COR-L47 (cell line): ENCODE measurements around the gene ADGRB3.
"Not testable (repeated sequence)": the region's sequence is repeated elsewhere in the genome, so short reads cannot be mapped to it uniquely, and the experiment has no call there.

Experiments
- DNase-seq: peaks from one replicate; lab custom pipeline; 2025; lab: John Stamatoyannopoulos, UW

ADGRB3 gene

DNA sequence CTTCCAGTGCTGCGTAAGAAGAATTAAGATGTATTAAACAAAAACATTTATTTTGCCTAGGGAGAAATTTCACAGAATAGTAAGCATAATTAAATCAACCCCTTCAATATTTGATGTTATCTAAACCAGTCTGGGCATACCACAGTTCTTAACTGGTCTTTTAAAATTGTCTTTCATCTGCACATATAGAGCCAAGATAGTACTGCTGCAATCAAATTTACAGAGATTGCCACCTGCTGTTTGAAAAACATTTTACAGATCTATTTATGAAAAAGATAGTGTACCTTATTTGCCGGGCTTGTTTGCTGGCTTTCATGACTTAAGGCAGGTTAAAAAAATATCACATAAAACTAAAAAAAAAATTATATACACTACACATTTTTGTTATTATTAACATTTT lies 323.2 kb downstream of the ADGRB3 start:
- DNase-seq = peak; percentile 28

DNA sequence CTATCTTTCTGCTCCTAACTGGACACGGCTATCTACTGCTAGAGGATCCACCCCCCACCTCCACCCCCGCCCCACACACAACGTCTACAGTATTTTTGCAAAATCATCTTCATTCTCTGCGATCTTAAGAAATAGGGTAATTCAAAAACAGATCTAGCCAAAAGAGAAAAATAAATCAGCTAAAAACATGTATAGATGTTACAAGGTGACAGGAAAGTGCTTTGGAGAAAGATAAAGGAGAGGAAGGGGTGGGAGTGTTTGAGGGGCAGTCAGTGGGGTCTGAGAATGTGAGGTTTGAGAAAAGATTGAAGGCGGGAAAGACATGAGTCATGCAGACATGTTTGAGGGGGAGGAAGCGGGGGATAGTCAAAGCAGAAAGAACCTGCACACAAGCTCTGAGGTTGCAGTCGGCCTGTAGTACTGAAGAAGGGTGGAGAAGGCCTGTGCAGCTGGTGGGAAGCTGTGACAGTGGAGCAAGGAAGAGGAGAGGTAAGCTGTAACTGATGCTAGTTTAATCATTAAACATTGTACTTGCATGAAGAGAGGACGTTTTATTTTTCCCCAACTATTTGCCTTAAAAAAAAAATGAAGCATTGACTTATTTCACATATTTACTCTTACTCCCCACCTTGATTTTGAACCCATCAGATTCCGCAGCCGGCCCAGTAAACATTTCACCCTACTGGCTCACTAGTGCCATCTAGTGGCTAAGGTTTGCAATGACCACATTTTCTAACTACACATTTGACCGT lies 332.6 kb downstream of the ADGRB3 start:
- peak; percentile 63 for DNase-seq

DNA sequence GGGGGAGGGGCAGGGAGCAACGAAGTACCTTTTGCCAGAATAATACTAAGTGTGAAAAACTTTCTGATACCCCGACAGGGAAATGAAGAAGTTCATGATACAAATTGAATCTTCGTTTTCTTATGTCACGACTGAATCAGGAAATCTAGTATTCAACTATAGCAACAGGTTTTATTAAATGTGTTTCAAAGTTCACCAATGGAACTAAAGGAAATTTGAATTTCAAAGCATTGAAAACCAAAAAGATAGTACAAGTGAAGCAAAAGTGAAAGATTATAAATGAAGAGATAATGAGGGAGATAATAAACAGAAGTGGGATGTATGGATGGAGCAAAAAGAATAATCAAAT lies 333.2 kb downstream of the ADGRB3 start:
- no peak for DNase-seq

DNA sequence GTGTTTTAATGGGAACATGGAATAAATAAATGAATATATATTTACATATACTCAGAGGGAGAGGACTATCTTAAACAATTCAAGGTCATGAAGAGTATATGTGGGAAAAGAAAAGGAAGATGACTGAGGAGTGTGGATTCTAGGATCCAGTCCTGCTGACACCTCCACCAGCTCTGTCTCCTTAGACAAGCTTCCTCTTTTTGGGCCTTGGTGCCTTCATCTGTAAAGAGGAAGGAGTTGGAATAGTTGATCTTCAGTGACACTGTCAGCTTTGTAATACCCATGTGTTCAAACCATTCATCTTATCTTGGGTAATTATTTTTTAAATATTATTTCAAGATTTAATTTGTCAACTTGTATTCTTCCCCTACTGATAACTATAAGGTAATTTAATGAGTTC lies 338.0 kb downstream of the ADGRB3 start:
- no peak for DNase-seq

DNA sequence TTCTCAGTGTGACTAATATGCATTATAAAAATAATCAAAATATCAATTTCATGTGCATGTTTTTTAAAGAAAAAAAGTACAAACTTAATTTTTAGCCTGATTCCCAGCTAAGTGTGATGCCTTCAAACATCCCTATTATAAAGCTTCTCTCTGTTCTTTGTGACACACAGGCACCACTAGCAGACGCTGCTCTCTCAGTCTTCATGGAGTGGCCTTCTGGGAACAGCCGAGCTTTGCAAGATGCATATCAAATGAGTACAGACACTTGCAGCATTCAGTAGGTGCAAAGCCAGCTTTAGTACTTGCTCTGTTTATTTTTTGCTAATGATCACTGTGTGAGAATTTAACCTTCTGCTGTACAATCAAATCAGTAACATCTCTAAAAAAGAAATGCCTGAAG lies 340.0 kb downstream of the ADGRB3 start:
- DNase-seq = peak; percentile 24

DNA sequence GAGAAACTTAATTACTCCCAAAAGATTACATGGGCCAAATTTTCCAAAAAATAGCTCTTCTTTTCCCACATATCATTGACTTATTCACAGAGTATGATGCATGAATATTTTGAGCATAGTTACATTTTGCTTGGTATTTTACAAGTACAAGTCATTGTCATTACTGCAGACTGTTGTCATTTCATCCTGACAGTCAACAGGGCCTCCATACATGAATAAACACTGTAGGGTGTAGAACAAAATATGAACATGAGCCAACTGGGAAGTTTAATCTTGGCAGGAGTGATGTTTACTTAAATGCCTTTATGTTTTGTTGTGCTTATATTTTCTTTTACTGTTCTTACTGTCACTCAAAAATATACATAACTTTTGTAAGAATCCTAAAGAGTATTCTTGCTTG lies 340.7 kb downstream of the ADGRB3 start:
- peak; percentile 27 for DNase-seq

DNA sequence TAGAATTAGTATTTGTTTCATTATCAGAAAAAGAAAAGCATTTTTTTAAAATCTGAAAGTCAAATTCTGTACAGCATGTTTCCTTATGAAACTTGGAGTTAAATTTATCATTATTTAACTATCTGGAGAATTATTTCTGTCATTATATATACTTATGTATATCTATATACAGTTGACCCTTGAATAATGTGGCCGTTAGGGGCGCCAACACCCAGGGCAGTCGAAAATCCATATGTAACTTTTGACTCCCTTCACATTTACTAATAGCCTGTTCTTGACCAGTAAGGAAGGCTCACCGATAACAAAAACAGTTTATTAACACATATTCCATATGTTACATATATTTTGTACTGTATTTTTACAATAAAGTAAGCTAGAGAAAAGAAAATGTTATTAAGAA lies 341.2 kb downstream of the ADGRB3 start:
- DNase-seq = no peak

DNA sequence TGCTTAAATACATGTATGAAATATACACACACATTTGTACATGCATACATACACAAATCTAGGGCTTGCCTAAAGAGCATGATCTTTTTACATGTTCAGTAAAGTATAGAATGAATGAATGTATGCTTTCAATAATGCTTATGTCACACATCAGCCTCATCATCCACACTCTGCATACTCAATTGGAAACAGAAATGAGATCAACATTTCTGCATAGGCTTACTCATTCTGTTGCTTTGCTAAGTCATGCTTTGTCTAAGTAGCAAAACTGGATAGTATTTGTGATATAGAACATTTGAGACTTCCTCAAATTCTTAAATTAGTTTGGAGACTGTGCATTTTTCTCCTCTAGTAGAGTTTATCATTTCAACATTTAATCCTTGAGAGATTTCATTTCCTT lies 343.3 kb downstream of the ADGRB3 start:
- no peak for DNase-seq

DNA sequence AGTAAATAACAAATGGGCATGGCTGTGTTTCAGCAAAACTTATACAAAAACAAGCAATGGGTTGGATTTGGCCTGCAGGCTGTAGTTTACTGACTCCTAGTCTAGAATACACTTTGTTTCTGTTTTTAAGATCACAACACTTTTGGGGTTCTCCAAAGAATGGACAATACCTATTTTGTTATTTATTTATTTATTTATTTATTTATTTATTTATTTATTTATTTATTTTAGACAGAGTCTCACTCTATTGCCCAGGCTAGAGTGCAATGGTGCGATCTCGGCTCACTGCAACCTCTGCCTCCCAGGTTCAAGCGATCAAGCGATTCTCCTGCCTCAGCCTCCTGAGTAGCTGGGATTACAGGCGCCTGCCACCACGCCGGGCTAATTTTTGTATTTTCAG lies 346.6 kb downstream of the ADGRB3 start:
- DNase-seq = not testable (repeated sequence)

DNA sequence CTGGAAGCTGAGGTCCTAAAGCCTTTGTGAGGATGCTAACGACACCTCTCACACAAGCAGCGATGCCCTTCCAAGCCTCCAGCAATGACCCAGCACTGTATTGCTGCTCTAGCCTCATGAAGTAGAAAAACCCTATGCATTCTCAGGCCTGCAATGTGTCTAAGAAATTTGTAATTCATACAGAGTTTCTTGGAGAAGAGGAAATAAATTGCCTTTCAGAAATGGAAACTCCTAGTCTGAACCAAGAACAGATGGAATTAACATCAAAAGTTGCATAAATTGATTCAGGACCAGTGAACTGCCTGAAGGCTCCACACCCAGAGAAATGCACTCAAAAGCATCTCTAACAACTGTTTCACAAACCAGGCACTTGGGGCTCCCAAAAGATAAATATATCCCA lies 353.6 kb downstream of the ADGRB3 start:
- DNase-seq = no peak

DNA sequence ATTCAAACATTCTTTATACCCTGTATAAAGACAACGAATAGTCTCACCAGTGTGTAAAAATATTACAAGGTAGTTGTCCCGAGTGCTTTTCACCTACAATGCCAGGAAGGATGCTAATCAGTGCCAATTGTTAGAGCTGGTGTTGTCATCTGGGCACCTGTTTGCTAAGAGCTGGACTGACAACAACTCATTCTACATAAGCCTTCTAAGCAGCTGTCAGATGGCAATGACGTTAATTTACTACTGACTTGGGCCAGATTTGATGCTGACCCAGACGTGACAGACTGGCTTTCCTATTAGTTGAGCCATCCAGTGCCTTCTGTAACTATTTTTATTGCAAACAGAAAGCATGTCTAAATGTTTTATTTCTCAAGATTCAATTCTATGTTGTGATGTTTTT lies 355.2 kb downstream of the ADGRB3 start:
- DNase-seq = peak; percentile 54

DNA sequence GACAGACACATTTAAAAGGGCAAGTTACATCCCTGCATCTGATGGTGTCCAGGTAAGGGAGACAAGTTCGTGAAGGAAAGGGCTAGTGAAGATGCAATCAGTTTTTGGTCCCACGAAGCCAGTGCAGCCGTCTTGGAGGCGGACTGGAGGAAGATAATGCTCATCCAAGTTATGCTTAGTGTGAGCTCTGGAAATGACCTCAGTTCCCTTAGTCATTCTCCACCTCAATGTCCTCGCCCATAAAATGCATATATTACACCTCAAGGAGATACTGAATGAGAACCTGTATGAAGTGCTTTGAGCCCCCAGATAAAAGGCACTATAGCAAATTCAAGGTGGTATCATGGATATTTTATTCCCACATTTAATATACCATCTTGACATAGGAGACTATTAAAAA lies 358.8 kb downstream of the ADGRB3 start:
- DNase-seq = no peak

DNA sequence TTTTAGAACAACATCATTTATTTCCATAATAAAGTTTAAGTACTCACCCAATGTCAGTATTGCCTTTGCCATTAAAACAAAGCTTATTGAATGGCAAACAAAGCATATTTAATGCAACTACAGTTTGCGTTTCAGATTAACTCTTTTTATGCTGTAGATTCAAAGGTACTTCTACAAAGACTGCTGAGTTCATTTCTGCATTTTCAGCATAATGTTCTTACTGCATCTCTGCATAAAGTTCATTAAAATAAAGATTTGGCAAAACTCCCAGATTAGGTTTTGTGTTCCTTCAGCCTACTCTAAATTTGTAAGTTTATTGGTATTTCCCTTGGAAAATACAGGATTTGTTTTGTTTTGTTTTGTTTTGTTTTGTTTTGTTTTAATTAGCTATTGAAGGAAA lies 359.4 kb downstream of the ADGRB3 start:
- peak; percentile 3 for DNase-seq

DNA sequence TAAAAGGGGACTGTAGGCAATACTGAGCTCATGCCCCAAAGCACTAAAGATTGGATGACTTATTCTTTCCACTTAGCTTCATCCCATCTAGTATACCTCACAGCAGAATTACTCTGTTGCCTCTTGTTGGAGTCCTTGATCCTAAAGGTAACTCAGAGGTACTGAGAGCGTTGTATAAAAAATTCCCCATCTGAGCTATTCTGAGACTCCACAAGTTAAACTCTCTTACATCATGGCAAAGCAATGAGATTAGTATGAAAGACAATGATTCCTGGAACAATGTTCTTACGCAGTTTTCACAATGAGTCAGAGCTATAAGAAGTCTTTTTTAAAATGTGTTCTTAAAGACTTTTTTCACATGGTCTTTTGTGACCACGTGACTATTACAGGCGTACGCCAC lies 370.1 kb downstream of the ADGRB3 start:
- no peak for DNase-seq

DNA sequence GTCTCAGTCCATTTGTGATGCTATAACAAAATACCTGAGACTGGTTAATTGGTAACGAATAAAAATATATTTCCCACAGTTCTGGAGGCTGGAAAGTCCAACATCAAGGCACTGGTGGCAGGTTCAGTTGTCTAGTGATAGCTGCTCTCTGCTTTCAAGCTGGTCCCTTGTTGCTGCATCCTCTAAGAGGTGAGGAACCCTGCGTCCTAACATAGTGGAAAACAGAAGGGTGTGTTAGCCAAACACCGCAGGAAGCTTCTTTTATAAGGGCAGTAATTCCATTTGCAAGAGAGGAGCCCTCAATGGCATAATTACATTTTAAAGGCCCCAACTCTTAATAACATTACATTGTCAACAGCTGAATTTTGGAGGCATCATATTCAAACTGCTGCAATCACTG lies 372.7 kb downstream of the ADGRB3 start:
- peak; percentile 50 for DNase-seq

DNA sequence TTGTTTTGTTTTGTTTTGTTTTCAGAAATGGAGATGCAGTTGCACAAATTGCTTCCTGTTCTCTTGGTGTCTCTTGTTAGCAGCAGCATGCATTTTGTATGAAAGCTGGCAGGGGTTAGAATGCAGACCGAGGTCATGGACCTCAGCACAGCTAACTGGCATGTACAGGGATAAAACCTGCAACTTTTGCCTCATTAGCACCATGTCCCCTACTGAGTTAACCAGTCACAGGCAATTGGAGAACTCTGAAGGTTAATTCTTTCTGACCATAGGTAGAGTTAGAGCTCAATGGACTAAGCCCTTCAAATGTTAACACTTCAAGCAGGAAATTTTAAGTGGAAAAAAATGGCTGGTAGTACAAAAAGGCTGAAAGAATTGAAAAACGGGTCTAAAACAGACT lies 377.1 kb downstream of the ADGRB3 start:
- no peak for DNase-seq

DNA sequence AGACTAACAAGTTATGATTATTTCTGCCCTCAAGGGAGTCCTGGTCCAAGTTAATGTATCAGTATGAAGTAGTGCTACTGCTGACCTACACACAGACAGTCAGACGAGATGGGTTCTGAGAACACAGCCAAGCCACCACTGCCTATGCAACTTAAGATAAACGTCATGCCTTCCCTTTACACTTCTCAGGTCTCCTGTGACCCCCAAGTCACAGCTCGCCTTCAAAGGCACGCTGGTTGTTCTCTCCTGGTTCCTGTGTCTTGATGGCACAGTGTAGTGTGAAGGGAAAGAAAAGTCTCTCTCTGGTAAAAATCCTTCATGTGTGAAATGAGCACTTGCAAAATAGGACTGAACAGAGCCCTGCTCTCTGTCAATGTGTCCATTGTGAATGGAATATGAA lies 377.8 kb downstream of the ADGRB3 start:
- no peak for DNase-seq

DNA sequence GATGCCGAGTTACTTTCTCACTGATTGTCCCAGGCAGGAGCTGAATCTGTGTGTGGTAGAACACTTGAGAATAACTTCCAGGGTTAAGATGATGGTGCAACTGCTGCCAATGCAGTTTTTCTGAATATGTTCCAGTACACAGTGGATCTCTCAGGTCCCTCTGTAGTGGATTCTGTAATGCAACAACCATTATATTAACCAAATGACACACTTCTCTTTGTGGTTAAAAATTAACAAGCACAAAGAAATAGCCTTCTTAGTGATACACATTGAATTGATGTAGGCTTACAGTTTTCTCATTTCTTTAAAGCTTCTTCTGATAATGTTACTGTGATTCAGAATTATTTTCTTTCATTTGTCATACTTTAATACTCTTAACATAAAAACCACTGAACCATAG lies 383.8 kb downstream of the ADGRB3 start:
- DNase-seq = no peak

DNA sequence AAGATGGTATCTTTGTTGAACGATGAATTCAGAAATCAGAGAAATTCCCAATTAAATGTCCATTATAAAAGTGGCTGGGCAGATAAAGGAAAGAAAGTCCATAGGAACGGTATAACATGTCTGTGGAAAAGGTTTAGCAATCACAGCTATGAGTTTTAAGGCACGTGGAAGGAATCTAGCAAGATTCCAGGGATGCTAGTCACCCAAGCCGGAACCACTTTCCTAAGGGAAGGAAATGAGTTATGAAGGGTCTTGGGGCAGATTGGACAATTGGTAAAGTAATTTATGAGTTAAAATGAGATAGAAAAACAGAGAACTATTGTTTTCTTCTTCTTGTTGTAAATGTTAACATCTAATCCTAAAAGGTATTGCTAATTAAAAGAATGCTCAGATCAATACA lies 384.8 kb downstream of the ADGRB3 start:
- no peak for DNase-seq

DNA sequence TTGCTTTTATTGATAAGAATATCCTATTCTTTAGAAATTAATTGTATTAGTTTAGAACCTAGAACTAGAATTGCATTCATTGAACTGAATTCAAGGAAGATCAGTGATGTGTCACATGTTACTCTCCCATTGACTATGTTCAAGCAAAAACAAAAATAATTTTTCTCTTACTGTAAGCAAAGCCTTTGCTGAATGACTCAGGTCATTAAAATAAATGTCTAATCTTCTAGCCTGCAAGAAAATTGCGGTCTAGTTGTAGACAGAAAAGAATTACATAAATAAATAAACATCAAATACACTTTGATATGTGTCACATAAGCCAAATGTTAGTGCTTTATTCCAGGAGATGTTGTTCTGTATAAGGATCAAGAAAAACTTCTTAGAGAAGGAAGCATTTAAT lies 387.9 kb downstream of the ADGRB3 start:
- no peak for DNase-seq

DNA sequence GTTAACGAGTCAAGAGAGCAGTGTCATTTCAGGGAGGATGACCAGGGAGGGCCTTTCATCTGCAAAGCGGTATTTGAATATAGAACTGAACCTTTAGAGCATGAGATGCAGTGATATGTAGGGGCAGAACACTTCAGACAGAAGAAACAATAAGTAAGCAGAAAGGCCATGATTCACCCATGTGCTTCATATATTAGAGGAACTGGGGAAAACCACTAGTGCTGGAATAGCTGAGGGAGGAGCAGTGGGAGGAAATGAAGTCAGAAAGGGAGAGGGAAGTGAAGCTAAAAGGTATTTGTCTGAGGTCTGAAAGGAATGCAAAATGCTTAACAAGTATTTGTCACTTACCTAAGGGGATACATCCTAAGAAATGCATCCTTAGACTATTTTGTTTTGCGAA lies 391.2 kb downstream of the ADGRB3 start:
- DNase-seq = no peak

DNA sequence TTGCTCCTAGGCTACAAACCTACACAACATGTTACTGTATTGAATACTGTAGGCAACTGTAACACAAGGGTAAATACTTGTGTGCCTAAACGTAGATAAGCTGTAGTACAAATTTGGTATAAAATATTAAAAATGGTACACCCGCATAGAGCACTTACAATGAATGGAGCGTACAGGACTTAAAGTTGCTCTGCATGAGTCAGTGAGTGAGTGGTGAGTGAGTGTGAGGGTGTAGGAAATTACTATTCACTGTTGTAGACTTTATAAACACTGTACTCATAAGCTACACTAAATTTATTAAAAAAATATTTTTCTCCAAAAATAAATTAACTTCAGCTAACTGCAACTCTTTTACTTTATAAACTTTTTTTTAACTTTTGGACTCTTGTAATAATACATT lies 391.6 kb downstream of the ADGRB3 start:
- DNase-seq = no peak

DNA sequence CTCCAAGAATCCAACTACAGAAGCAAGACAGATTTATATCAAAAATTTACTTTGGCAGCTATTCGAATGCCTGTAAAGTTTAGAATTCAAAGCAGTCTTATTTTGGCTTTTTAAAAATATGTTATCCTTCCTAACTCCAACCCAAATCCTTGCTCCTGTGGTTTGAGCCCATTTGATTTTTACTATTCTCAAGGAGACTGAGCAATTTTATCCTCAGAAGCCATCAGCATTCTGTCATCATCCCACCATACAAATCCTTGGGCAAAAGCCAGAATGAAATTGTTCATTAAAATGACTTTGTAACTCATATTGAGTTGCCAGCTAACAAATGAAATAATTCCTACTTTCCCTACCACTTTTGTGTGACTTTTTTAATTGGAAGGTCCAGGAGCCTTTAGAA lies 392.8 kb downstream of the ADGRB3 start:
- no peak for DNase-seq

DNA sequence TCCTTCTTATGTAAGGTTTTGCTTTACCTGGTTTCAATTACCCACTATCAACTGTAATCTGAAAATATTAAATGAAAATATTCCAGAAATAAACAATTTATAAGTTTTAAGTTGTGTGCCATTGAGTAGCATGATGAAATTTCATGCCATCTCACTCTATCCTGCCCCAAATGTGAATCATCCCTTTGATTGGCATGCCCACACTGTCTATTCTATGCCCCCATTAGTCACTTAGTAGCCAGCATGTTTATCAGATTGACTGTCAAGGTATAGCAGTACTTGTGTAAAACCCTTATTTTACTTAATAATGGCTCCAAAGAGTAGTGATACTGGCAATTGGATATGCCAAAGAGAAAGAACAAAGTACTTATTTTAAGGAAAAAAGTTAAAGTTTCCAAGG lies 403.8 kb downstream of the ADGRB3 start:
- DNase-seq = no peak

DNA sequence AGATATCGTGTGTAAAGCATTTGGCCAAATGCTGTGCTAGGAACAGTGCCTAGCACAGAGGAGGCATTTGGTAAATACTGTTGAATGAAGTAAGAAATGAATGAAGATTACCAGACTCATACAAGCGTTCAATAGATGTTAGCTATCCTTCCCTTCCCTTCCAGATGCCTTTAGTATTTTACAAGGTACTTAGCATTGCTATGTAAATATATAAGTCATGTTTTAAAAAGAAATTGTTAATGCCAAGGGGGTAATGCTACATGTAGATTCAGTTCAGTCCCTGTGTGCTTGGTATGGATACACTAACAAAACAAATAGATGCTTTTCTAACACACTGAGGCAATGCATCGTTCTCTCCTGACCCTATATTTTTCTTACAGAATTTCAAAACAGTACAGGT lies 407.2 kb downstream of the ADGRB3 start:
- DNase-seq = no peak
